Right lobe of liver (tissue), 4 donors: ENCODE measurements around the gene ADAMTSL2.

Experiments
- POLR2A ChIP-seq: fragments of 450-650 bp; IDR thresholded peaks from one replicate; pipeline ENCODE4 v1.6.1; 2017; ENCODE audit warnings: antibody characterized with exemption, mild to moderate bottlenecking
- TF ChIP-seq, protein P1 (sequence below), 4 donors: fragments of 200-600 bp in 3 of 4; fragments of 450-650 bp in 1 of 4; IDR thresholded peaks; one replicate each; pipeline versions ENCODE4 v1.5.1 to v1.8.0; 2016 to 2022; ENCODE audit warnings: antibody characterized with exemption in 4 of 4, mild to moderate bottlenecking in 2 of 4
- donor health status: DM: no; HTN: no; CAD: no.
- donor health status: DM: no; HTN: no; CAD: no.
- donor health status: DM: no; HTN: yes; CAD: no.

DNA sequence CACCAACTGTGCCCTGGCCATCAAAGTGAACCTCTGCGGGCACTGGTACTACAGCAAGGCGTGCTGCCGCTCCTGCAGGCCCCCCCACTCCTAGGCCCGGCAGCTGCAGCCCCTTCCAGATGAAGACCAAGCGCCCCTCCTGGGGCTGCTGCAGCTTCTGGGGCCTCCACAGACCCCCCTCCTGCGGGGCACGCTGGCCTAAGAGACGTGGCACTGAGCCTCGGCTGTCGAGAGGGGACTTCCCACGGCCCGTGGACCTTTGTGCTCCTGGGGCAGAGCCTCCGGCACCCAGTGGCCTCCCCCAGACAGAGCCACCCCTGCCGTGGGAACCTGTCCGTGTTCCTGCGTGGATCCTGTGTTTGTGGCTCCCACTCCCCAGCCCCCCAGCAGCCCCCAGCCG lies 40.3 kb downstream of the ADAMTSL2 start:
- no peak for TF ChIP-seq POLR2A
- TF ChIP-seq, protein P1, sequence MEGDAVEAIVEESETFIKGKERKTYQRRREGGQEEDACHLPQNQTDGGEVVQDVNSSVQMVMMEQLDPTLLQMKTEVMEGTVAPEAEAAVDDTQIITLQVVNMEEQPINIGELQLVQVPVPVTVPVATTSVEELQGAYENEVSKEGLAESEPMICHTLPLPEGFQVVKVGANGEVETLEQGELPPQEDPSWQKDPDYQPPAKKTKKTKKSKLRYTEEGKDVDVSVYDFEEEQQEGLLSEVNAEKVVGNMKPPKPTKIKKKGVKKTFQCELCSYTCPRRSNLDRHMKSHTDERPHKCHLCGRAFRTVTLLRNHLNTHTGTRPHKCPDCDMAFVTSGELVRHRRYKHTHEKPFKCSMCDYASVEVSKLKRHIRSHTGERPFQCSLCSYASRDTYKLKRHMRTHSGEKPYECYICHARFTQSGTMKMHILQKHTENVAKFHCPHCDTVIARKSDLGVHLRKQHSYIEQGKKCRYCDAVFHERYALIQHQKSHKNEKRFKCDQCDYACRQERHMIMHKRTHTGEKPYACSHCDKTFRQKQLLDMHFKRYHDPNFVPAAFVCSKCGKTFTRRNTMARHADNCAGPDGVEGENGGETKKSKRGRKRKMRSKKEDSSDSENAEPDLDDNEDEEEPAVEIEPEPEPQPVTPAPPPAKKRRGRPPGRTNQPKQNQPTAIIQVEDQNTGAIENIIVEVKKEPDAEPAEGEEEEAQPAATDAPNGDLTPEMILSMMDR (IDR thresholded peaks at IDR 0.05) = no peak
